A673 (cell line): ENCODE results near the gene PABPC4L.

ENCODE experiments used
- EZH2 ChIP-seq: fragments of 200-600 bp; sonication (generic); IDR thresholded peaks from 2 replicates; pipeline ENCODE4 v1.6.1; 2017; ENCODE audit warnings: borderline replicate concordance, low read depth, mild to moderate bottlenecking, mixed read lengths, antibody characterized with exemption, low read length; ENCODE audit not compliant: poor library complexity, severe bottlenecking
- TF ChIP-seq, protein P1 (sequence below): fragments of 300-800, 200-600 bp; sonication (generic); conservative IDR thresholded peaks from 2 replicates; pipeline ENCODE4 v1.5.1; 2017; ENCODE audit warnings: low read depth, mild to moderate bottlenecking, antibody characterized with exemption, low read length, moderate library complexity, mixed read lengths

DNA sequence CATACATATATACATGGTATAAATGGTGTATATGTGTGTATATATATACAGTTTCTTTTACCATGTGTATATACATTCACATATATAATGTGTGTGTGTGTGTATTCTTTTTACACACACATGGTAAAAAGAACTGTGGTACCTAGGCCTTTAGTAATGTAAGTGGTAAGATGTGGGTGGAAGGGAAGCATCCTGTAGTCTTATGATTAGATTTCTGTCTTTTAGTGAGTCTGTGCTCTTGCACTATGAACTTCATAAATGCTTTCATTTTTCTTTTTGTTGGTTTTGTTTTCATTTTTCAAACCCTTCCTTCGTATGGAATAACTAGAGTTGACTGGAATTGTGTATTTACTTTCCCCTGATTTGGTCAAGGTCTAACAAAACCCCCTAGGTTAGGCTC, 12.1 kb downstream of the PABPC4L start:
- TF ChIP-seq, protein P1, sequence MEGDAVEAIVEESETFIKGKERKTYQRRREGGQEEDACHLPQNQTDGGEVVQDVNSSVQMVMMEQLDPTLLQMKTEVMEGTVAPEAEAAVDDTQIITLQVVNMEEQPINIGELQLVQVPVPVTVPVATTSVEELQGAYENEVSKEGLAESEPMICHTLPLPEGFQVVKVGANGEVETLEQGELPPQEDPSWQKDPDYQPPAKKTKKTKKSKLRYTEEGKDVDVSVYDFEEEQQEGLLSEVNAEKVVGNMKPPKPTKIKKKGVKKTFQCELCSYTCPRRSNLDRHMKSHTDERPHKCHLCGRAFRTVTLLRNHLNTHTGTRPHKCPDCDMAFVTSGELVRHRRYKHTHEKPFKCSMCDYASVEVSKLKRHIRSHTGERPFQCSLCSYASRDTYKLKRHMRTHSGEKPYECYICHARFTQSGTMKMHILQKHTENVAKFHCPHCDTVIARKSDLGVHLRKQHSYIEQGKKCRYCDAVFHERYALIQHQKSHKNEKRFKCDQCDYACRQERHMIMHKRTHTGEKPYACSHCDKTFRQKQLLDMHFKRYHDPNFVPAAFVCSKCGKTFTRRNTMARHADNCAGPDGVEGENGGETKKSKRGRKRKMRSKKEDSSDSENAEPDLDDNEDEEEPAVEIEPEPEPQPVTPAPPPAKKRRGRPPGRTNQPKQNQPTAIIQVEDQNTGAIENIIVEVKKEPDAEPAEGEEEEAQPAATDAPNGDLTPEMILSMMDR: no peak
- no peak for TF ChIP-seq EZH2
